ENCODE results near the gene NEB.
"Not testable (repeated sequence)": the region's sequence is repeated elsewhere in the genome, so short reads cannot be mapped to it uniquely, and the experiment has no call there.

The NEB gene

DNA sequence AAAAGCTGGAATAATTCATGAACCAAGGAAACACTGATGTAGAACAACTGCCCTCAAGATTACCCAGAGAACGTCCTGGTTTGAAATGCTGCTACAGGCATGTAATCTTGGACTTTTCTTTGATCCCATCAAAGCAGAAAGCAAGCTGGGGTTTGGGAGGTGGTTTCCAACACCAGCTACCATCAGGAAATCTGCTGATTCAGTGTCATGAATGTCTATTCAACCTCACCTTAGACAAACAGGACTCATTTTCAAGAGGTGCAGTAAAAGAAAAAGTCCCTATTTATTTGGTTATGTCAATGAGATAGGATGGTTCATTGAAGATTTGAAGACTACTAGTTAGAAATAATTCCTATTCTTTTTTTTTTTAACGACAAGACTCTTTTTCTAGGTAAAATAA lies 72.7 kb downstream of the NEB start:
- Mint-ChIP-seq H3K4me1 (ENCODE audit: low read depth) (no peaks in the 10 kb centered on the region), H3K27me3 (no peaks in the 10 kb centered on the region), H3K36me3 (peaks cover 4% of the 10 kb centered on the region), H3K9me3 (ENCODE audit: low read depth) (no peaks in the 10 kb centered on the region), H3K27ac (no peak overlapping the region), H3K4me3 (no peak overlapping the region)

DNA sequence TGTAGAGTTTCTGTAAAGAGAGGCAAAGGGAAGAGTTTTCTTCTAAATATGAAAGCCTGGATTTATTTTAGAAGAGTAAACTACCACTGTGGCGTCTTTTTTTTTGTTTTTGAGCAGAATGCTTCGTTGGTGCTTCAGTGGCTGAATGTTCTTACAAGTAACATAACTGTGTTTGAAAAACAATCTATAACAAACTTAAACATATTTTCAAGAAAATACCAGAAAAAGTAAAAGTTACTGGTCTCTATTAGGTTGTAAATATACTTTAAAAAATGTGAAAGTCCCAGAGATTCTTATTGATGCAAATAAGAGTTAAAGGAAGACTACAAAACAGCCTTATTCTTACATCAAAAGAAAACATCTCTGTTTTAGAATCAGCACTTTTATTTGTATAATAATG lies 76.2 kb downstream of the NEB start:
- no peaks in the 10 kb centered on the region for H3K27me3 Mint-ChIP-seq
- no peaks in the 10 kb centered on the region for H3K36me3 Mint-ChIP-seq
- H3K4me3 Mint-ChIP-seq, result no peak overlapping the region
- H3K27ac Mint-ChIP-seq, result no peak overlapping the region
- no peaks in the 10 kb centered on the region for H3K4me1 Mint-ChIP-seq (ENCODE audit: low read depth)
- H3K9me3 Mint-ChIP-seq (ENCODE audit: low read depth), result no peaks in the 10 kb centered on the region

DNA sequence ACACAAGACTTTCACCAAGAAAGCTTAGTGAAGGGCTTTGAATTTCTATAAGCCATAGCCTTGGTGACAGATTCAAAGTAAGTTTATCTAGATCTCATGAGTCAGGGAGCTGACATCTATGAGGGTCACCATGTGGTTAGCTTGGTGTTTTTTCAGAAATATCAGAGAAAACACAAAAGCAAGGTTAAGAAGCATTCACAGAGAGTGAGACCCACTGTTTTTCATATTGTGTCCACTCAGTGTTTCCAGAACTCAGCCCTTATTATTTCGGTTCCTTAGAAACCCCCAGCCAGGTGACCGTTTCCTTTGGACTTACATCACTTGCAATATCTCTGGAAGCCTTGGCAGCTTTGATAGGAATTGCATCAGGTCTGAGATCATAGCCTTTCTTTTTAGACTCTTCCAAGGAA lies 76.6 kb downstream of the NEB start:
- Mint-ChIP-seq H3K27ac (no peak overlapping the region), H3K27me3 (no peaks in the 10 kb centered on the region), H3K9me3 (ENCODE audit: low read depth) (no peaks in the 10 kb centered on the region)

DNA sequence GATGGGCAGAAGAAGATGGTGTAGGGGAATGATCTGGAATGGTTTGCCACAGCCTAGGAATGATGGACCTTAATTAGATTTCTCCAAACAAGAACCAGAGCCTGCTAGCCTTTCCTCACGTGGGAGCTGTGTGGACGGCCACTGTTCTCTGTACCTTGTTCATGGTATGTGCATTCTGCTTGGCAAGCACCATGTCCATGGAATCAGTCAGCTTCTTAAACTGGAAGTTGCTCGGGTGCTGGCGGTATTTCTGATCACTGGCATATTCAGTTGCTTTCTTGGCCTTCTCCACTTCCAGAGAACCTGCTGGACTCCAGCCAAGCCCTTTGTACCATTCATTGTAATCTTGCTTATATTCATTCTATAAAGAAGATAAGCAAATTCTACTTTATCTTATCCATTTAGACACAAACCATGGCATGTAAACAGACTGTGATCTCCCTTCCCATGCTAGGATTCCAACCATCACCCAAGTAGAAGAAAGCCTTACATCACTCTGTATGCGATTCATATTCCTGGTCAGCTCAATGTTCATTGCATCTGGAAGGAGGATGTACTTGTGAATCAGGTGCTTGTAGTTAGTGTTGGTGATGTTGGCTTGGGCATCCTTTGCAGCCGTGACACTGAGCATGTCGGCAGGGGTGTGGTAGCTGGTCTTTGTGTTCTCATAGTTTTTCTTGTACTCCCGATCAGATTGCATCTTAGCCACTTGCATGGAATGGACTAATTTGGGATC lies 78.4 kb downstream of the NEB start:
- Mint-ChIP-seq H3K4me3 (no peak overlapping the region), H3K9me3 (ENCODE audit: low read depth) (no peaks in the 10 kb centered on the region), H3K27me3 (no peaks in the 10 kb centered on the region), H3K4me1 (ENCODE audit: low read depth) (no peaks in the 10 kb centered on the region), H3K27ac (no peak overlapping the region), H3K36me3 (peaks cover 2% of the 10 kb centered on the region)

More for the DNA sequence above, 76.6 kb downstream of the NEB start:
- Mint-ChIP-seq H3K4me1 (ENCODE audit: low read depth) (no peaks in the 10 kb centered on the region), H3K4me3 (no peak overlapping the region), H3K36me3 (no peaks in the 10 kb centered on the region)

DNA sequence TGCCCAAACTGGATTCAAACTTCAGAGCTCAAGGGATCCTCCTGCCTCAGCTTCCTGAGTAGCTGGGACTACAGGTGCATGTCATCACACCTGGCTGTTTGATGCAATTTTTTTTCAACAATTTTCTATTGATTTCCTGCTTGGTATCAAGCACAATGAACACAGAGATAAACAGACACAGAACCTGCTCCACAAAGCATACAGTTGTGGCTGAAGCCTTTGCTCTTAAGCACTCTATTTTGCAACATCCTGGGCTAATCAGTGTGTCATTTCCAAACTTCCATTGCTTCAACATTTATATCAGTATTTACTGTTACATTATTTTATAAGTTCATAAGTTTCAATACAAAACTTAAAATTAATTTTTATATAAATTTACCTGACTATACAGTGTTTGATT lies 79.4 kb downstream of the NEB start:
- Mint-ChIP-seq H3K4me3 (no peak overlapping the region), H3K4me1 (ENCODE audit: low read depth) (no peaks in the 10 kb centered on the region), H3K36me3 (peaks cover 2% of the 10 kb centered on the region), H3K27ac (no peak overlapping the region), H3K27me3 (no peaks in the 10 kb centered on the region), H3K9me3 (ENCODE audit: low read depth) (no peaks in the 10 kb centered on the region)

DNA sequence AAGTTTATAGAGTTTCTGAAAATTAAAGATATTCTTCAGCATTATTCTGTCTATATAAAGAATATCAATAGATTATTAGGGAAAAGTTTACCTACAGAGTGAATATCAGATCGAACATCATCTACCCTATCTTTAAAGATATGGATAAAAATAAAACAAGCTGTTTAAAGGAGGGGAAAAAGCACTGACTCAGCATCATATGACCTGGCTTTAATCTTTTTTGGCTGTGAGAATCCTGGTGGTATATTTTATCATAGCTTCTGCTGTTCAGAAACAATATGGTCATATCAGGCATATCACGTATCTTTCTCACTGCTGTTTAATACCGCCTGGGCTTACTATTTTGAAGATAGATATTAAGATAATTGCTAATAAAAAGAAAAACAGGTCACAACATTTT lies 80.2 kb downstream of the NEB start:
- Mint-ChIP-seq H3K4me1 (ENCODE audit: low read depth) (no peaks in the 10 kb centered on the region), H3K4me3 (no peak overlapping the region), H3K36me3 (peaks cover 2% of the 10 kb centered on the region), H3K27ac (no peak overlapping the region), H3K27me3 (no peaks in the 10 kb centered on the region), H3K9me3 (ENCODE audit: low read depth) (no peaks in the 10 kb centered on the region)

DNA sequence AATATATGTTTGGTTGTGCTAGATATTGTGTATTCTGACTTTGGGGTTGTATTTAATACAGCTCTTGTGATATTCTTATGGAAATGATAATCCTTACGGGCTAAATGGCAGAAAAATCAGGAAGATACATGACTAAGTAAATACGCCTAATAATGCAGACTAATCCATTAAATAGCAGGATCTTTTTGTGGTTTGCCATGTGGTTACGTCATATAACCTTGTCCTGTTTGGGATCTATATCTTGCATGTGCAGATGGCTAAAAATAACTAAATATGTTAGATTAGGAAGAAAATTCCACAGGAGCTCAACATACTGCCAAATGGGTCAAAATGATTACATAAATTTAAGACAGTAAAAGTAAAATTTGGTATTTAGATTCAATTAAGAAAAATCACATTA lies 83.0 kb downstream of the NEB start:
- Mint-ChIP-seq H3K36me3 (peaks cover 2% of the 10 kb centered on the region), H3K9me3 (ENCODE audit: low read depth) (no peaks in the 10 kb centered on the region), H3K4me3 (no peak overlapping the region), H3K27me3 (no peaks in the 10 kb centered on the region), H3K27ac (no peak overlapping the region), H3K4me1 (ENCODE audit: low read depth) (peaks cover 3% of the 10 kb centered on the region)

DNA sequence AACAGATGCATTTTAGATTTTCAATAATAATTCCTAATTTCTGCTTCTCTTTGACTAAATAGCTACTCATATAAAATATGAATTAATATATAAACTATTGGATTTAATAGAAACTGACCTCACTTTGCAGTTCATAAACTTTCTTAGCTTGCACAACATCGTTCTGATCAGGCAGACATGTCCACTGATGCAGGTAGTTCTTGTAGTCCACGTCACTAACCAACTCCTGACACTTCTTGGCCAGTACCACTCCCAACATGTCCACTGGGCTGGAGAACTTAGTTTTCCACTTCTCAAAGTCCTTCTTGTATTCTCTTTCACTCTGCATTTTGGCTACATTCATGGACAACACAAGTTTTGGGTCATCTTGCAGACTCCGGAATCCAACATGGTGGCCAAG lies 83.8 kb downstream of the NEB start:
- peaks cover 3% of the 10 kb centered on the region for H3K4me1 Mint-ChIP-seq (ENCODE audit: low read depth)
- no peaks in the 10 kb centered on the region for H3K27me3 Mint-ChIP-seq
- peaks cover 2% of the 10 kb centered on the region for H3K36me3 Mint-ChIP-seq
- H3K9me3 Mint-ChIP-seq (ENCODE audit: low read depth), result no peaks in the 10 kb centered on the region
- no peak overlapping the region for H3K4me3 Mint-ChIP-seq
- H3K27ac Mint-ChIP-seq, result no peak overlapping the region

DNA sequence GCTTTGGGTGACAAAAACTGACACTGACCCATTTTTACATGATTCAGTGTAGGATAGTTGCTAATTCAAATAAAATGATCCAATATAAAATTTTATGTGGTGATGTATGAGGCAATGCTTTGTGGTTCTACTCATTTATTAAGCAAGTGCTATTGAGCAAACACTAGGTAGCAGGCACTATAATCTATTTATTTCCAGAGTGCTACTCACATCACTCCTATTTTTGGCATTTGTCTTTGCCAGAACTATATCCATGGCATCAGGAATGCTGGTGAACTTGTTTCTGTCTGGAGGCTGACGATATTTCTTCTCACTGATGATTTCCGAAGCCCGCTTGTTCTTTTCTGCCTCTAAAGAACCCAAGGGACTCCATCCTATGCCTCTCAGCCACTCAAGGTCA lies 84.3 kb downstream of the NEB start:
- Mint-ChIP-seq H3K36me3 (peaks cover 2% of the 10 kb centered on the region), H3K4me3 (no peak overlapping the region), H3K4me1 (ENCODE audit: low read depth) (peaks cover 3% of the 10 kb centered on the region), H3K9me3 (ENCODE audit: low read depth) (no peaks in the 10 kb centered on the region), H3K27ac (no peak overlapping the region), H3K27me3 (no peaks in the 10 kb centered on the region)

DNA sequence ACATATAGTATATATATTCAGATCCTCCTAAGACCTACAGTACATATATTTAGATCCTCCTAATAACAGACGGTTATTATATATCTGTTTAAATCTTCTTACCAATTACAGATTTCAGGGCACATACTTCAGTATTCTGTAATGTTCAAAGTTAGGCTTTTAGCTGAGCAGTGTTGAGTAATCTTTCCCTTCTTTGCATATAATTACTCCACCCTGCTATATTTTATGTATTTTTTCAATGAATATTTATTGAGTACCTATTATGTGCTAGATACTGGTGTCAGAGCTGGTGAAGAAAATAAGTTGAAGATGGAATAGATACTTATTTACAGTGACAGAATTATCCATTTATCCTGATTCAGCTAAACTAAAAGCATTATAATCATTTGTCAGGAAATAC lies 84.9 kb downstream of the NEB start:
- Mint-ChIP-seq H3K4me3 (no peak overlapping the region), H3K9me3 (ENCODE audit: low read depth) (no peaks in the 10 kb centered on the region), H3K27ac (no peak overlapping the region), H3K36me3 (peaks cover 2% of the 10 kb centered on the region), H3K27me3 (no peaks in the 10 kb centered on the region), H3K4me1 (ENCODE audit: low read depth) (peaks cover 3% of the 10 kb centered on the region)

DNA sequence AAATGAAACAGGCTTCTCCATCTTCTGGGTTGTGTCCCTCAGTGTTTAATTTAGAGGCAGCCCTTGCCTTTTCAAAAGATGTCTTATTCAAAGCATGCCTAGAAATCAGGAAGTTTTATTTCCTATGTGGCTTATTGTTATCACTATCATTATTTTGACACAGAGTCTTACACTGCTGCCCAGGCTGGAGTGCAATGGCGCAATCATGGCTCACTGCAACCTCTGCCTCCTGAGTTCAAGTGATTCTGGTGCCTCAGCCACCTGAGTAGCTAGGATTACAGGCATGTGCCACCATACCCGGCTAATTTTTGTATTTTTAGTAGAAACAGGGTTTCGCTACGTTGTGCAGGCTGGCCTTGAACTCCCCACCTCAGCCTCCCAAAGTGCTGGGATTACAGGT lies 87.8 kb downstream of the NEB start:
- not testable (repeated sequence) for H3K36me3 Mint-ChIP-seq; H3K9me3 Mint-ChIP-seq (ENCODE audit: low read depth); H3K4me1 Mint-ChIP-seq (ENCODE audit: low read depth); H3K27ac Mint-ChIP-seq; H3K27me3 Mint-ChIP-seq; H3K4me3 Mint-ChIP-seq

DNA sequence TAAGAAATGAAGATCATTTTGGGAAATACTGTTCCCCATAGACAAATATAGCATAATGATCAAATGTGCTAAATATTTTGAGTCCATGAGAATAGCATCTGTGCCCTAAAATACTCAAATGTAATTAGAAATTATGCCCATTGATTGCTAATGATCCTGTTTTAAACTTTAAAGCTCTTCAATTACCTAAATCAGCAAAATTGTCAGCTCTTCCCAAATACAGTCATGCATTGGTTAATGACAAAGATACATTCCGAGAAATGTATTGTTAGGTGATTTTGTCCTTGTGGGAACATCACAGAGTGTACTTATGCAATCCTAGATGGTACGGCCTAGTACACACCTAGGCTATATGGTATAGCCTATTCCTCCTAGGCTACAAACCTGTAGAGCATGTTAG lies 89.7 kb downstream of the NEB start:
- no peaks in the 10 kb centered on the region for H3K27me3 Mint-ChIP-seq
- peaks cover 2% of the 10 kb centered on the region for H3K36me3 Mint-ChIP-seq
- H3K27ac Mint-ChIP-seq, result no peak overlapping the region
- H3K9me3 Mint-ChIP-seq (ENCODE audit: low read depth), result peaks cover 3% of the 10 kb centered on the region
- H3K4me3 Mint-ChIP-seq, result no peak overlapping the region
- peaks cover 7% of the 10 kb centered on the region for H3K4me1 Mint-ChIP-seq (ENCODE audit: low read depth)

DNA sequence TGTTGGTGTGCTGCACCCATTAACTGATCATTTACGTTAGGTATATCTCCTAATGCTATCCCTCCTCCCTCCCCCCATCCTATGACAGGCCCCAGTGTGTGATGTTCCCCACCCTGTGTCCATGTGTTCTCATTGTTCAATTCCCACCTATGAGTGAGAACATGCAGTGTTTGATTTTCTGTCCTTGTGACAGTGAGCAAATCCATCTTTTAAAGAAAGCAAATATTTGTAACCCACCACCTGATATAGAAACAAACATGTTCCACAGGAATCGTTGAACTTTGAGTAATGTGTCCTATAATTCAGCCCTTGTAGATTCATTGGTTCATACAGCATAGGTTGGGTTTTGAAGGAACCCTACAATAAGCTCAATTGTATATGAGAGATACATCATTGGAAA lies 92.4 kb downstream of the NEB start:
- not testable (repeated sequence) for H3K4me3 Mint-ChIP-seq; H3K27ac Mint-ChIP-seq; H3K27me3 Mint-ChIP-seq; H3K36me3 Mint-ChIP-seq; H3K9me3 Mint-ChIP-seq (ENCODE audit: low read depth)
- peaks cover 32% of the 10 kb centered on the region for H3K4me1 Mint-ChIP-seq (ENCODE audit: low read depth)

DNA sequence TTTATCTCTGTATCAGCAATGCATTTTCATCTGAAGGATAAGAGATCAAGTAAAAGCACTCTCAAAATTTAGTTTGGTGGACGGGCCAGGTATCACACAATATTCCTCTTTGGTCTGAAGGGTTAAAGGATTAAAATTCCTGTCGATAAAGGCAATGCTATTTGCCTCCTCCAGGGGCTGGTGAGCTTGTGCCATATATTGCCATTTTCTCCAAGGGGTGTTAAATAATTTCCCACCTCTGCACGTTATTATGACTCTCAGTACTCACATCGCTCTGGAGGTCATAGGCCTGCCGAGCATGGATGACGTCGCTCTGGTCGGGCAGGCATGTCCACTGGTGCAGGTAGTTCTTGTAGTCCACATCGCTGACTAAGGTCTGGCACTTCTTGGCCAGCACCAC lies 94.2 kb downstream of the NEB start:
- peaks cover 2% of the 10 kb centered on the region for H3K36me3 Mint-ChIP-seq
- H3K4me1 Mint-ChIP-seq (ENCODE audit: low read depth), result peaks cover 35% of the 10 kb centered on the region
- no peak overlapping the region for H3K4me3 Mint-ChIP-seq
- peak overlapping the region; percentile 69 for H3K27ac Mint-ChIP-seq
- H3K9me3 Mint-ChIP-seq (ENCODE audit: low read depth), result peaks cover 3% of the 10 kb centered on the region
- H3K27me3 Mint-ChIP-seq, result no peaks in the 10 kb centered on the region

DNA sequence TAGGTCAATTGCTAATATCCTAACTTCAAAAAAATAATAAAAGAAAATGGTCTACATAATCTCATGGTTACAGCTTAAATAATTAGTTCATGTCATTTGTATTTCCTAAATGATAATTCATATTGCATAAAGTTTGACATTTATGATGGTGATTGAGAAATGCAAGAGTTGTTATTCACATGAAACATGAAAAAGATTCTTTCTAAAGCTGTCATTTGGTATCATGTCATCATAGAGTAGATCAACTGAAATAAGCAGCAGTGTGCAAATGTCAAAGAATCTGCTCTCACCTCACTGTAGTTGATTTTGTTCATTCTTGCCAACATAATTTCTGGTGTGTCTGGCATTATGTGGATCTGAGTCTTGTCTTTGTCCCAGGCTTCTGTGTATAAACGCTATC lies 95.3 kb downstream of the NEB start:
- Mint-ChIP-seq H3K4me1 (ENCODE audit: low read depth) (peaks cover 35% of the 10 kb centered on the region), H3K27me3 (no peaks in the 10 kb centered on the region), H3K36me3 (peaks cover 6% of the 10 kb centered on the region), H3K9me3 (ENCODE audit: low read depth) (peaks cover 3% of the 10 kb centered on the region), H3K4me3 (no peak overlapping the region), H3K27ac (peak overlapping the region; percentile 69)

DNA sequence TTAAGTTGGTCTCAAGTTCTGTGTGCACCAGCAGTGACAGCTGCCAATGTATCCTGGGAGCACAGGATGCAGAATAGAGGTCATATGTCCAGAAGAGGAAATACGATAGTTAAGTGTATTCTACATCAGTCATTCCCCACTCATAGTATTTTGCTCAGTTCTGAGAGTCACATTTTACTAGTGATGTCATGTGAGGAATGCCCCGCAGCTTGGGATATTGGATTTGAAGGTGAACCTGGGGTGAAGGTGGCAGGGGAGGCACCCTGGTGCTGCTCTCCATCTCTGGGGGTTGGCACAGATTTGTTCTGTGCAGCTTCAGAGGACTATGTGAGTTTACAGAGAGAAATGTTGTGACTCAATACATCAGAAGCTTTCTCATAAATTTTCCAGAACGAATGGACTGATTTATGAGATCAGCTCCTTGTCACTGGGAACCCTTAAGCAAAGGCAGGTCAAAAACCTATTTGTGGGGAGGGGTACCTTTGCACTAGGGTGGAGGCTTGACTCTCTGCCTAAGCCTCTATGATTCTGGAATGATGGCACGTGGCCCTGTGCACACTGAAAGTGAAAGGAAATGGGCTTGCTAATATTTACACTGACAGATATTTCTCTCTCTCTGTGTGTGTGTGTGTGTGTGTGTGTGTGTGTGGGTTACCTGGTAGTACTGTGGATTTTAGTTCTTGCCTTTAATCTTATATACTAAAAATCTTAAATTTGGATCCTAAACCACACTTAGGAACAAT lies 95.9 kb downstream of the NEB start:
- peaks cover 35% of the 10 kb centered on the region for H3K4me1 Mint-ChIP-seq (ENCODE audit: low read depth)
- H3K27ac Mint-ChIP-seq, result peak overlapping the region; percentile 94
- H3K27me3 Mint-ChIP-seq, result no peaks in the 10 kb centered on the region

More for the DNA sequence above, 95.9 kb downstream of the NEB start:
- Mint-ChIP-seq H3K4me3 (peak overlapping the region; percentile 66), H3K36me3 (peaks cover 5% of the 10 kb centered on the region), H3K9me3 (ENCODE audit: low read depth) (peaks cover 3% of the 10 kb centered on the region)

Data from activated naive CD8-positive, alpha-beta T cell (primary cell).